Measurements from ENCODE around the gene RAB10. TPM values are rescaled to one million over a fixed set of nuclear protein-coding genes. Genes with fewer than 3 reads are reported as not detected.

The RAB10 gene
- total RNA-seq, 1 experiment from 2014 or later: 130 TPM

GRCh38 chr2:26112201-26112600 lies 78.3 kb downstream of the RAB10 start:
- H3K79me2 ChIP-seq (ENCODE audit: insufficient read depth, low read length): no peaks in the 10 kb centered on the region; the same call in 1 of the 2 replicates
- no peak overlapping the region for H2BK20ac ChIP-seq (ENCODE audit: low read depth, low read length, poor library complexity, severe bottlenecking)
- no peaks in the 10 kb centered on the region; the same call in 1 of the 2 replicates for H3K4me1 ChIP-seq (ENCODE audit: insufficient read depth, low read length)
- H3K4ac ChIP-seq (ENCODE audit: low read depth, low read length): no peak overlapping the region
- peaks cover 5% of the 10 kb centered on the region for H3K79me1 ChIP-seq (ENCODE audit: insufficient read depth, low read depth, low read length, poor library complexity, severe bottlenecking)
- no peaks in the 10 kb centered on the region for H3K9me3 Mint-ChIP-seq
- no peak overlapping the region for H2AFZ ChIP-seq (ENCODE audit: low read length)
- no peak overlapping the region for H2BK12ac ChIP-seq (ENCODE audit: insufficient read length, low read depth, low read length)
- H4K91ac ChIP-seq (ENCODE audit: insufficient read length, low read depth, low read length): no peak overlapping the region
- no peak overlapping the region for H2BK120ac ChIP-seq (ENCODE audit: low read depth, low read length, poor library complexity, severe bottlenecking)
- no peaks in the 10 kb centered on the region for H4K20me1 ChIP-seq (ENCODE audit: control insufficient read depth, insufficient read depth, insufficient read length)
- no peak for DNase-seq
- no peak overlapping the region for H3K56ac ChIP-seq (ENCODE audit: insufficient read length, low read depth, low read length)
- no peak overlapping the region for H3T11ph ChIP-seq (ENCODE audit: low read length)
- no peak overlapping the region for H3K4me3 Mint-ChIP-seq
- TF ChIP-seq CTCF (conservative IDR thresholded peaks at IDR 0.05): no peak
- no peaks in the 10 kb centered on the region for H3K27me3 ChIP-seq (ENCODE audit: insufficient read depth, low read length)
- WGBS (ENCODE audit: extremely low coverage, insufficient read length, low lambda C conversion rate): no CpG with 5 or more reads among the region's 1 CpG
- H4K8ac ChIP-seq (replicated peaks; ENCODE audit: insufficient read length, low read depth, low read length): no peak overlapping the region
- peaks cover 0 to 7% of the 10 kb centered on the region in 2 experiments; a peak in 3 of 4 replicates for H3K4me1 Mint-ChIP-seq
- no peak overlapping the region for H4K5ac ChIP-seq (ENCODE audit: insufficient read length, low read depth, low read length)
- no peak overlapping the region for H2BK5ac ChIP-seq (ENCODE audit: insufficient read length, low read length)
- H3K23ac ChIP-seq (ENCODE audit: insufficient read length, low read depth, low read length): no peak overlapping the region
- H2BK15ac ChIP-seq (ENCODE audit: low read depth, low read length): no peak overlapping the region
- H3K9me3 ChIP-seq (ENCODE audit: control insufficient read depth, low read depth, low read length): no peaks in the 10 kb centered on the region
- no peaks in the 10 kb centered on the region for H3K23me2 ChIP-seq (ENCODE audit: insufficient read length, low read depth, low read length, poor library complexity, severe bottlenecking)
- H3K27ac Mint-ChIP-seq: no peak overlapping the region
- H3K27ac ChIP-seq (ENCODE audit: insufficient read length, low read depth, low read length): no peak overlapping the region
- H3K18ac ChIP-seq (ENCODE audit: insufficient read length, low read depth, low read length): no peak overlapping the region
- H3K9ac ChIP-seq (ENCODE audit: extremely low read depth, insufficient read length, low read length): no peak overlapping the region
- H3K27me3 Mint-ChIP-seq (ENCODE audit: low read depth): no peaks in the 10 kb centered on the region
- H2AK5ac ChIP-seq (ENCODE audit: insufficient read length, low read length): no peak overlapping the region
- no peak overlapping the region for H3K4me2 ChIP-seq (ENCODE audit: insufficient read depth, insufficient read length, low read length)
- H3K36me3 Mint-ChIP-seq (ENCODE audit: insufficient read depth in 1 of 3, low read depth in 3 of 3): peaks cover 28 to 61% (median 39%) of the 10 kb centered on the region in 3 experiments
- no peak overlapping the region for H3K14ac ChIP-seq (ENCODE audit: insufficient read depth, low read length)

All from H9 (cell line).